HL-60 (cell line): Measurements from ENCODE around the gene ZDHHC7.

Experiments
- GABPA ChIP-seq: IDR thresholded peaks from 2 replicates; pipeline ENCODE4 v1.6.1; 2012; ENCODE audit warnings: low read depth
- SPI1 ChIP-seq: IDR thresholded peaks from 2 replicates; pipeline ENCODE4 v1.6.1; 2012; ENCODE audit warnings: low read depth, mild to moderate bottlenecking, borderline replicate concordance
- TF ChIP-seq, protein P1 (sequence below): IDR thresholded peaks from one replicate; pipeline ENCODE4 v1.5.1; 2011; ENCODE audit warnings: low read length, control low read depth, inconsistent platforms; ENCODE audit not compliant: insufficient read depth
- TF ChIP-seq, protein P2 (sequence below): IDR thresholded peaks from 2 replicates; pipeline ENCODE4 v1.6.1; 2012; ENCODE audit warnings: low read depth; ENCODE audit not compliant: insufficient replicate concordance

DNA sequence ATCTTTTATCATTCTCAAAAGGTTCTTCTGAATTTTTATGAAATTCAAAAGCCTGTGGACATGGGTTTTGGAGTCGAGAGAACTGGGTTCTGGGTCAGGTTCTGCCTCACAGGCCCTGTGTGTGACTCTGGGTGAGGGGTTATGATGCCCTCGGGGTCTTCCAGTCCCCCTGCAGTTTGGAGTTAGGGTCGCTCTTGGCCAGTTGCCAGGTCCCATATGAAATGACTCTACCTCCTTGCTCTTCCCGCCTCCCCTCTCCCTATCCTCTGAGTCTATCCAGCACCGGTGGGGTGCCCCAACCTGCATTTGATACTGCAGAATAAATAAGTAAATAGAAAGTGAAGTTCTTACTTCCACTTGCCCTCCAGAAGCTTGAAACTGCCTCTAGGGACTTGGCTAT lies 54.1 kb downstream of the ZDHHC7 start:
- TF ChIP-seq, protein P1, sequence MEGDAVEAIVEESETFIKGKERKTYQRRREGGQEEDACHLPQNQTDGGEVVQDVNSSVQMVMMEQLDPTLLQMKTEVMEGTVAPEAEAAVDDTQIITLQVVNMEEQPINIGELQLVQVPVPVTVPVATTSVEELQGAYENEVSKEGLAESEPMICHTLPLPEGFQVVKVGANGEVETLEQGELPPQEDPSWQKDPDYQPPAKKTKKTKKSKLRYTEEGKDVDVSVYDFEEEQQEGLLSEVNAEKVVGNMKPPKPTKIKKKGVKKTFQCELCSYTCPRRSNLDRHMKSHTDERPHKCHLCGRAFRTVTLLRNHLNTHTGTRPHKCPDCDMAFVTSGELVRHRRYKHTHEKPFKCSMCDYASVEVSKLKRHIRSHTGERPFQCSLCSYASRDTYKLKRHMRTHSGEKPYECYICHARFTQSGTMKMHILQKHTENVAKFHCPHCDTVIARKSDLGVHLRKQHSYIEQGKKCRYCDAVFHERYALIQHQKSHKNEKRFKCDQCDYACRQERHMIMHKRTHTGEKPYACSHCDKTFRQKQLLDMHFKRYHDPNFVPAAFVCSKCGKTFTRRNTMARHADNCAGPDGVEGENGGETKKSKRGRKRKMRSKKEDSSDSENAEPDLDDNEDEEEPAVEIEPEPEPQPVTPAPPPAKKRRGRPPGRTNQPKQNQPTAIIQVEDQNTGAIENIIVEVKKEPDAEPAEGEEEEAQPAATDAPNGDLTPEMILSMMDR = no peak
- TF ChIP-seq SPI1 (no peak), GABPA (no peak)
- TF ChIP-seq, protein P2, sequence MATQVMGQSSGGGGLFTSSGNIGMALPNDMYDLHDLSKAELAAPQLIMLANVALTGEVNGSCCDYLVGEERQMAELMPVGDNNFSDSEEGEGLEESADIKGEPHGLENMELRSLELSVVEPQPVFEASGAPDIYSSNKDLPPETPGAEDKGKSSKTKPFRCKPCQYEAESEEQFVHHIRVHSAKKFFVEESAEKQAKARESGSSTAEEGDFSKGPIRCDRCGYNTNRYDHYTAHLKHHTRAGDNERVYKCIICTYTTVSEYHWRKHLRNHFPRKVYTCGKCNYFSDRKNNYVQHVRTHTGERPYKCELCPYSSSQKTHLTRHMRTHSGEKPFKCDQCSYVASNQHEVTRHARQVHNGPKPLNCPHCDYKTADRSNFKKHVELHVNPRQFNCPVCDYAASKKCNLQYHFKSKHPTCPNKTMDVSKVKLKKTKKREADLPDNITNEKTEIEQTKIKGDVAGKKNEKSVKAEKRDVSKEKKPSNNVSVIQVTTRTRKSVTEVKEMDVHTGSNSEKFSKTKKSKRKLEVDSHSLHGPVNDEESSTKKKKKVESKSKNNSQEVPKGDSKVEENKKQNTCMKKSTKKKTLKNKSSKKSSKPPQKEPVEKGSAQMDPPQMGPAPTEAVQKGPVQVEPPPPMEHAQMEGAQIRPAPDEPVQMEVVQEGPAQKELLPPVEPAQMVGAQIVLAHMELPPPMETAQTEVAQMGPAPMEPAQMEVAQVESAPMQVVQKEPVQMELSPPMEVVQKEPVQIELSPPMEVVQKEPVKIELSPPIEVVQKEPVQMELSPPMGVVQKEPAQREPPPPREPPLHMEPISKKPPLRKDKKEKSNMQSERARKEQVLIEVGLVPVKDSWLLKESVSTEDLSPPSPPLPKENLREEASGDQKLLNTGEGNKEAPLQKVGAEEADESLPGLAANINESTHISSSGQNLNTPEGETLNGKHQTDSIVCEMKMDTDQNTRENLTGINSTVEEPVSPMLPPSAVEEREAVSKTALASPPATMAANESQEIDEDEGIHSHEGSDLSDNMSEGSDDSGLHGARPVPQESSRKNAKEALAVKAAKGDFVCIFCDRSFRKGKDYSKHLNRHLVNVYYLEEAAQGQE = no peak
